Measurements from ENCODE around the gene ANKRD12.
A peak's percentile ranks its signal among the peaks of the same experiment; 100 is the strongest.
"Not testable (repeated sequence)": the region's sequence is repeated elsewhere in the genome, so short reads cannot be mapped to it uniquely, and the experiment has no call there.

The ANKRD12 gene

GRCh38 chr18:9136315-9137155 lies at the start of gene ANKRD12:
Gene ANKRD12 (plus strand): TSS chr18:9136781. CDS start chr18:9182433, 45,652 bp downstream.
- DNase-seq (ENCODE audit: low read depth in 2 of 2, low spot score in 1 of 2) = peak; percentile 92 to 96

GRCh38 chr18:9087144-9087543 lies 49.4 kb upstream of the ANKRD12 start:
- no peak for DNase-seq (ENCODE audit: low read depth in 2 of 2, low spot score in 1 of 2)

GRCh38 chr18:9088252-9088651 lies 48.3 kb upstream of the ANKRD12 start:
- no peak for DNase-seq (ENCODE audit: low read depth in 2 of 2, low spot score in 1 of 2)

- not testable (repeated sequence) for DNase-seq (ENCODE audit: low read depth in 2 of 2, low spot score in 1 of 2)
These were observed 47.9 kb upstream of the ANKRD12 start for GRCh38 chr18:9088727-9089126.

GRCh38 chr18:9090578-9090977 lies 46.0 kb upstream of the ANKRD12 start:
- DNase-seq (ENCODE audit: low read depth in 2 of 2, low spot score in 1 of 2) = no peak

- no peak for DNase-seq (ENCODE audit: low read depth in 2 of 2, low spot score in 1 of 2)
These were observed 45.5 kb upstream of the ANKRD12 start for GRCh38 chr18:9091066-9091476.

GRCh38 chr18:9092665-9093064 lies 43.9 kb upstream of the ANKRD12 start:
- no peak for DNase-seq (ENCODE audit: low read depth in 2 of 2, low spot score in 1 of 2)

- not testable (repeated sequence) for DNase-seq (ENCODE audit: low read depth in 2 of 2, low spot score in 1 of 2)
These were observed 43.5 kb upstream of the ANKRD12 start for GRCh38 chr18:9093109-9093508.

GRCh38 chr18:9094307-9095226 lies 42.0 kb upstream of the ANKRD12 start:
- DNase-seq (ENCODE audit: low read depth in 2 of 2, low spot score in 1 of 2) = no peak

- no peak for DNase-seq (ENCODE audit: low read depth in 2 of 2, low spot score in 1 of 2)
These were observed 41.1 kb upstream of the ANKRD12 start for GRCh38 chr18:9095297-9096006.

GRCh38 chr18:9096007-9096371 lies 40.6 kb upstream of the ANKRD12 start:
- DNase-seq (ENCODE audit: low read depth in 2 of 2, low spot score in 1 of 2) = no peak

- DNase-seq (ENCODE audit: low read depth in 2 of 2, low spot score in 1 of 2) = no peak
These were observed 39.9 kb upstream of the ANKRD12 start for GRCh38 chr18:9096685-9097084.

- DNase-seq (ENCODE audit: low read depth in 2 of 2, low spot score in 1 of 2) = no peak
These were observed 39.2 kb upstream of the ANKRD12 start for GRCh38 chr18:9097349-9097748.

- no peak for DNase-seq (ENCODE audit: low read depth in 2 of 2, low spot score in 1 of 2)
These were observed 35.8 kb upstream of the ANKRD12 start for GRCh38 chr18:9100796-9101195.

GRCh38 chr18:9101730-9102507 lies 34.7 kb upstream of the ANKRD12 start:
- DNase-seq (ENCODE audit: low read depth in 2 of 2, low spot score in 1 of 2) = no peak

- peak; percentile 96 to 97 for DNase-seq (ENCODE audit: low read depth in 2 of 2, low spot score in 1 of 2)
These were observed 33.8 kb upstream of the ANKRD12 start, which contains the start of gene NDUFV2 for GRCh38 chr18:9102508-9103375. Gene NDUFV2 (plus strand): TSS chr18:9102699. CDS start chr18:9102744, 45 bp downstream.

GRCh38 chr18:9103376-9103873 lies 33.2 kb upstream of the ANKRD12 start:
- no peak for DNase-seq (ENCODE audit: low read depth in 2 of 2, low spot score in 1 of 2)

- DNase-seq (ENCODE audit: low read depth in 2 of 2, low spot score in 1 of 2) = no peak
These were observed 32.2 kb upstream of the ANKRD12 start for GRCh38 chr18:9104244-9104901.

GRCh38 chr18:9105420-9105819 lies 31.2 kb upstream of the ANKRD12 start:
- no peak for DNase-seq (ENCODE audit: low read depth in 2 of 2, low spot score in 1 of 2)
